HG03066 (cell line): ENCODE measurements around the gene UTP15.

Source experiments
- ATAC-seq: cut with Tn5 transposase; IDR thresholded peaks from one replicate; pipeline ENCODE4 v1.9.1; 2021; ENCODE audit warnings: low read depth; ENCODE audit not compliant: unreplicated experiment

Gene UTP15

GRCh38 chr5:73565139-73565968 is at the start of gene UTP15, which contains the start of gene ANKRA2:
UTP15 (plus strand) TSS chr5:73565743; CDS start chr5:73567345, 1,602 bp downstream.
ANKRA2 (minus strand) TSS chr5:73565639; CDS start chr5:73562881, 2,758 bp downstream.
- peak; percentile 94 for ATAC-seq

GRCh38 chr5:73519531-73520283 is 45.8 kb upstream of the UTP15 start:
- peak; percentile 99 for ATAC-seq

DNA sequence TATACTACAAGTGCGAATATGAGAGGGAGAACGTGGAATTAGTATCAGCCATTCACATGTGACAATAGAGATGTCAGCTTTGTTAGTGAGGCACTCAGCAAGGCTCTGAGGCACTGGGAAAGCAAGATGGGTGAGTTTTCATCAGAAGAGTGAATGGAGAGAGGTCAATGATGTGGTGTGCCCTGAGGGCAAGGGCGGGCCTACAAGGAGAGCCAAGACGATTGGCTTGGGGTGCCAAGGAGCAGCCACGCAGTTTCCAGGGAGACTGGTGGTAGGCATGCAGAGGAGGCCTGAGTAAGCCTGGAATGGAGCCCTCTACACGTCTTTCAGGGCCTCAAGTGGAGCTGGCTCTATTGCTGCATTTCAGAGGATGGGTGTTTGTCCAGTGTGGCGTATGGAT is 42.6 kb upstream of the UTP15 start:
- no peak for ATAC-seq

GRCh38 chr5:73523861-73524260 is 41.7 kb upstream of the UTP15 start:
- no peak for ATAC-seq

DNA sequence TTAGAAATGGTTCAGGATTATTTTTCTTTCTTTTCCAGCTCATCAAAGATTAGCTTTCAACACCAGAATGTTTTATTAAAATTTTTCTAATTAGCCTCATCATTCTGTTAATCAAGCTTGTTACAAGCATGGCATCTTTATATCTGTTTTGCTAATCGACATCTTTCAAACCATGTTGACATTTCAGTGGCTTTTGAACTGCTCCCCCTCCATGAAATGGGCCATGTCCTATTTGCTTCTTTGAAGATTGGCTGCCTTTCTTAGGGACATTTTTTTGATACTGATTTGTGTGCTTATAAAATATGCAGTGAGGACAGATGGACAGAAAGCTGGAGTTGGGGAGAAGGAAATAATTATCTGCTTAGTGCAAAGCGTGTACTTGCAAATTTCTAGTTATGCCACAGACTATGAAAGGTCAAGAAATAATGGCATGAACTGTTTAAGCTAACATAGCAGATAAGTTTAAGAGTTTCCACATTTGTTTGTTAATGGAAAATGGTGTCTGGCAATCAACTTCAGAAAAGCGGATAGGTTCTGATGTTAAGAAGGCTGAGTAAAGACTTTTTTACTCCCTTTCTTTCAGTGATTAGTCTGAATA is 39.8 kb upstream of the UTP15 start:
- ATAC-seq, result no peak

DNA sequence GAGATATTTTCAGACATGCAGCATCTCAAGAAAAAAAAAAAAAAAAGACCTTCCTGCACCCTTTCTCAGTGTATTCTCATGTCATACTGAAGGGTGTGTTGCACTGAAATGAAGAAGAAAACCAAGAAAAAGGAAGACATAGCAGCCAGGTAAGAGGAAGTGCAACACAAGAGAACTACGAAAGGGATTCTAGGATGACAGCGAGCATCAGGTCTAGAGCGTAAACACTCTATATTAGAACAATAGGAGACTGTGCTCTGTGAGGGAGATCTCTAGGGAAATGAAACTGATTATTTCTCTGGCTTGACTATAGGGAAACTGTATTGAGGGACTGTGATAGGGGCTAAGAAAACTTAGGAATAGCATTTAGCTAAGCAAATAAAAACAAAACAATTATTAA is 37.3 kb upstream of the UTP15 start:
- ATAC-seq, result no peak

- no peak for ATAC-seq
These were observed 36.5 kb upstream of the UTP15 start for GRCh38 chr5:73529081-73529480.

- ATAC-seq, result no peak
These were observed 34.2 kb upstream of the UTP15 start for GRCh38 chr5:73531356-73531755.

- ATAC-seq, result no peak
These were observed 33.3 kb upstream of the UTP15 start for GRCh38 chr5:73532195-73532594.

DNA sequence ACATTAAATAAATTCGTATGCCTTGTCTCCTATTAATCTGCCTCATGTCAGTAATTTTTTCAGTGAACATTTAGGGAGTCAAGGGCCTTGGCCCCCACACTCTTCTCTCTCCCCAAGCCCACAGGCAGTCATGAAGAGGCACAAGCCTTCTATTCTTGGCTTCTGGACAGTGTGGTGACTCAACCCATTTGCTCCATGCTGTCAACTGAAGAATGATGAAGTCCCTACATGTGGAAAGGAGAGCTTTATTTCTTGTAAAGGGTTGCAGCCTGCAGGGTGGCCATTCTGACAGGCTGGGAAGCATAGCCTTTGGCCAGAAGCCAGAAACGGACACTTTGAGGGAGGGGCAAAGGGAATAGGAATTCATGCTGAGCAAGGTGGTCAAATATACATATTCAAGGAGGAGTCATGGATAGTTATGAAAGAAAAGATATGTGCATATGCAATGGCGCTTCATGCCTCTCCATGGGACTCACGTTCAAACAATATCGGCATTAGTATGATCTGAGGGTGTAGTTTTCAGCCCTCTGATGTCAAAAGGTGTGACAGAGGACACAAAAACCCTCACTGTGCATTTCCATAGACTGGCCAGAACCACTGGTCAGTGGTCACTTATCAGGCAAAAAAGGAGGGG is 31.4 kb upstream of the UTP15 start:
- ATAC-seq, result no peak

DNA sequence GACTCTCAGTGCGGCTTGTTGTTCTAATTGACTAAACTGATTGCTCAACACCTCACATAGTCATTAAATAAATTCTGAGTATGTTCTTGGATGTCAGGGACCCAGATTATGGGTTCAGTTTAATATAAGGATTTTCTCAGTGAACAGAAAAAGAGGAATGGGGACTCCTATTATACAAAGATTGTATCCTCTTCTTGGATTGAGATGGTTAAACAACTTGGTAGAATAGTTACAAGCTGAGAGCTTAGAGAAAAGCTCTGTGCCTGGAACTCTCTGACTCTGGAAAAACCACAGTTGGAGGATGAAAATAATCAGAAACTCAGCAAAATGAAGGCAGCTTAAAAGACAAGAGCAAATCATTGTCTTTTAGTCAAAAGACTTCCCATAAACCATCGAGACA is 30.6 kb upstream of the UTP15 start:
- no peak for ATAC-seq

DNA sequence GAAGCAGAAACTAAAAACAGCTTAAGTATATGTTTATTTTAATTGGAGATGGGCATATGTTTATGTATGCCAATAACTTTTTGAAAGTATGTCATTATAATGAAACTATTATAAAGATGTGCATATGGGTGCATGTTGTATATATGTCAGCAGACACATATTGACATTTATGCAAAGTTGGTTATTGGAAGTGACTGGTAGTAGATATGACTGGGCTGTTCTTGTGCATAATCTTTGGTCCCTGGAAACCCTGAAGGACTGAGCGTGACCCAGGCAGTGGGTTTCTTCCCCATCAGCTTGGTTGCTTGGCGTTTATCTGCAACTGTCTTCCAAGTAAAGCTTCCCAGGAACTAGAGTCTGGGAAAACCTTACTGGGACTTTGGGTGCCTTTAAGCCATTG is 25.8 kb upstream of the UTP15 start:
- ATAC-seq, result no peak

- ATAC-seq, result no peak
These were observed 25.4 kb upstream of the UTP15 start for GRCh38 chr5:73540192-73540591.

- ATAC-seq, result no peak
These were observed 23.5 kb upstream of the UTP15 start for GRCh38 chr5:73542020-73542419.

- no peak for ATAC-seq
These were observed 20.8 kb upstream of the UTP15 start for GRCh38 chr5:73544429-73545402.

- ATAC-seq, result no peak
These were observed 20.2 kb upstream of the UTP15 start for GRCh38 chr5:73545403-73545779.

DNA sequence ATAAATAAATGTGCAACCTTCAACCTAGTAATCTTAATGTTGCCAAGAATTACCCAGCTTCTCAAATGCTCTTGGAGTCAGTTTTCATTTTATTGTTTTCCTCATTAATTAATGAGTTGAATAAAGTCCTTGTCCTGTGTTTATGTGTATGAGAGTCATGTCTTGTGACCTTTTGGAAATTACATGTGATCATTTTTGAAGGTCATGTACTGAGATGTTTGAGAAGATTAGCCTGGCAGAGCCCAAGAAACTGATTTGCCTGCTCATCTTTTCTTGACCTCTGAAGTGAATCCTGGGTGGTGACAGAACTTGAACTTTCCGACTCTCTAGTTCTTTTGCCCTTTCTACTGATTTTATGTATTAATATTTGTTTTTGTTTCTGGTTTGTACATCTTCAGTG is 15.5 kb upstream of the UTP15 start:
- ATAC-seq, result no peak

- no peak for ATAC-seq
These were observed 12.9 kb upstream of the UTP15 start for GRCh38 chr5:73552642-73553041.

- no peak for ATAC-seq
These were observed 6.6 kb upstream of the UTP15 start for GRCh38 chr5:73558950-73559349.

- ATAC-seq, result no peak
These were observed 1.5 kb upstream of the UTP15 start for GRCh38 chr5:73564018-73564417.
